NCI-H510A treated with DMSO at 0.1 percent for 48 hours (cell line): ENCODE data around the gene TIMM17A.
A peak's percentile ranks its signal among the peaks of the same experiment; 100 is the strongest.
"Not testable (repeated sequence)": the region's sequence is repeated elsewhere in the genome, so short reads cannot be mapped to it uniquely, and the experiment has no call there.

Experiments
- DNase-seq: peaks from one replicate; lab custom pipeline; 2025; lab: John Stamatoyannopoulos, UW

TIMM17A gene

DNA sequence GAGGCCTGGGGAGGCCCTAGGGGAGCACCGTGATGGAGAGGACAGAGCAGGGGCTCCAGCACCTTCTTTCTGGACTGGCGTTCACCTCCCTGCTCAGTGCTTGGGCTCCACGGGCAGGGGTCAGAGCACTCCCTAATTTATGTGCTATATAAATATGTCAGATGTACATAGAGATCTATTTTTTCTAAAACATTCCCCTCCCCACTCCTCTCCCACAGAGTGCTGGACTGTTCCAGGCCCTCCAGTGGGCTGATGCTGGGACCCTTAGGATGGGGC, 60.3 kb downstream of the TIMM17A start:
- no peak for DNase-seq

- no peak for DNase-seq
Measured at GRCh38 chr1:202016022-202016810, 60.9 kb downstream of the TIMM17A start.

DNA sequence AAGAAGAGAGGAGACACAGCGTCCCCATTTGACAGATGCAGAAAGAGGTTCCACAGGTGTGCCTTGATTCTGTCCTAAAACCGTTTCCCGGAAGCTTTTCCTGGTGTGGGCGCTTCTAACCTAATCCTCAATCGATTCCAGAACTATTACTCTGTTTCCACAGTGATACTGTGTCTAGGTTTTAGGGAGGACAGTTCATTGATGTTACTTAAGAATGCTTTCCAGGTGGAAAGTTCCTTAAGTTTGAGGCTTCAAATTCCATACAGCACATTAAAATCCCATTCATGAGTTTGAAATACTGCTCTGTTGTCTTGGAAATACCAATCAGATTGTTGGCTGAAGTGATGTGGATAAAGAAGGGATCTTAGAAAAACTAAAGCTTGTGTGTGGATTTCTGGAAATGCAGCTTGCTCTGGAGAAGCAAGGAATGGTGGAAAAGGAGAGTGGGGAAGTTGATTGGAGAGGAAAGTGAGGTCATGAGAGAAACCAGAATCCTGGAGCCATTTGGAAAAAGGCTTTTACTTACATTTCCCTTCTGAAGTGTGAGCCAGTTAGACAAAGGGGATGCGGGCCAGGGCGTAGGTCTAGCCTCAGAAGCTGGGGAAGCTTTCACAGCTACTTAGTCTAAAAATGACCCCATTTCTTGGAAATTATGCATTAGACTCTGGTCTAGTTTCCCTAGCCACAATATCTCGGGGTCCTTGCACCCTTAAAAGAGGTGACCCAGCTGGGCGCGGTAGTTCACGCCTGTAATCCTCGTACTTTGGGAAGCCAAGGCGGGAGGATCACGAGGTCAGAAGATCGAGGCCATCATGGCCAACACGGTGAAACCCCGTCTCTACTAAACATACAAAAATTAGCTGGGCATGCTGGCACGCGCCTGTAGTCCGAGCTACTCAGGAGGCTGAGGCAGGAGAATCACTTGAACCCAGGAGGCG, 61.8 kb downstream of the TIMM17A start:
- DNase-seq = no peak

DNA sequence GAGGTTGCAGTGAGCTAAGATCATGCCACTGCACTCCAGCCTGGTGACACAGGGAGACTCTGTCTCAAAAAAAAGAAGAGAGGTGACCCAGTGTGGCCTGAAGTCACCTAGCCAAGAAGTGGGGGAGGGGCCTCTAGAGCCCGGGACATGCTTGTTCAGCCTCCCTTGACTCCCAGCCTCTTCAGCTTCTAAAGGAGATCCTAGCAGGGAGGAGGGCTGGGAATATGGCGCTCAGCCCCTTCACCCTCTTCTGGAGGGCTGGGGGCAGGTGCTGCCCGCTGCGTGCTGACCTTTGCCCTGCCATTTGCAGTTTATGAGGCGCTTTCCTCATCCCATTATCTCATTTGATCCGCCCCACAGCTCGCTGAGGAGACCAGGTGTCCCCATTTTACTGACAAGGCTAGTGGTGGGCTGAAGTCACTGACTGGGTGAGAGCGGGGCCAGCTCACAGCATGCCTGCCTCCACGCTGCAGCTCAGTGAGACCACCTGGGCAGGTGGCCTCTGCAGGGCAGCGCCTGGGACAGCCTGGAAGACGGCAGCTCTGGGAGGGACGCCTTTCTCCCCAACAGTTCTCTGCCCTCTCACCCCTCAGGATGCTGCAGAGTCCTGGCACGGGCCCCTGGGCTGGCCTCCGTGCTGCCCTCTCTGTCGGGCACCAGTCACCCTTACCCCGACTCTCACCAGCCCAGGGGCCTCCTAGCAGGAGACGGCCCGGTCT, 62.6 kb downstream of the TIMM17A start:
- DNase-seq = peak; percentile 63

- DNase-seq = peak; percentile 84
Measured at GRCh38 chr1:202018468-202019234, 63.3 kb downstream of the TIMM17A start.

- DNase-seq = not testable (repeated sequence)
Measured at GRCh38 chr1:202019235-202019558, 63.9 kb downstream of the TIMM17A start.
